Measurements from ENCODE around the gene POLR2M.

POLR2M gene

DNA sequence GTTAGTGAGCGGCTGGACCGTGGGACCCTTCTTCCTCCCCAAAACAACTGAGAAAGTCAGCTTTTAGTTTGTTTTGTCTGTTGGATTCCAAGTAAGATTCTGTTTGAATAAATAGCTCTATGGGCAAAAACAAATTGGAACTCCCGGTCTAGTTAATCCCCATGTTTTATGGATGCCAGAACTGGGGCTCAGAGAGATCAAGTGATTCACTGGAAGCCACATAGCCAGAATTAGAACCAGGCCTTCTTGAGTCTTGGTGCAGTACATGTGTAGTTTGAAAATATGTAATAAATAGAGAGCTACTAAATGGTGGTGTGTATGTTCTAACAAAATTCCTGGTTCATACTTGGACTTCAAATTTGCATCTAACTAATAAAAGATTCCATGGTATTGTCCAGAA is 29.3 kb upstream of the POLR2M start:
- no peak overlapping the region for H3K4me3 ChIP-seq (ENCODE audit: low read depth, low read length)
- no peak for DNase-seq (ENCODE audit: low read depth)
- TF ChIP-seq, protein P1, sequence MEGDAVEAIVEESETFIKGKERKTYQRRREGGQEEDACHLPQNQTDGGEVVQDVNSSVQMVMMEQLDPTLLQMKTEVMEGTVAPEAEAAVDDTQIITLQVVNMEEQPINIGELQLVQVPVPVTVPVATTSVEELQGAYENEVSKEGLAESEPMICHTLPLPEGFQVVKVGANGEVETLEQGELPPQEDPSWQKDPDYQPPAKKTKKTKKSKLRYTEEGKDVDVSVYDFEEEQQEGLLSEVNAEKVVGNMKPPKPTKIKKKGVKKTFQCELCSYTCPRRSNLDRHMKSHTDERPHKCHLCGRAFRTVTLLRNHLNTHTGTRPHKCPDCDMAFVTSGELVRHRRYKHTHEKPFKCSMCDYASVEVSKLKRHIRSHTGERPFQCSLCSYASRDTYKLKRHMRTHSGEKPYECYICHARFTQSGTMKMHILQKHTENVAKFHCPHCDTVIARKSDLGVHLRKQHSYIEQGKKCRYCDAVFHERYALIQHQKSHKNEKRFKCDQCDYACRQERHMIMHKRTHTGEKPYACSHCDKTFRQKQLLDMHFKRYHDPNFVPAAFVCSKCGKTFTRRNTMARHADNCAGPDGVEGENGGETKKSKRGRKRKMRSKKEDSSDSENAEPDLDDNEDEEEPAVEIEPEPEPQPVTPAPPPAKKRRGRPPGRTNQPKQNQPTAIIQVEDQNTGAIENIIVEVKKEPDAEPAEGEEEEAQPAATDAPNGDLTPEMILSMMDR (IDR thresholded peaks at IDR 0.05; ENCODE audit: insufficient read depth, low read depth, low read length, missing control alignments): no peak

GRCh38 chr15:57680021-57680420 is 26.5 kb upstream of the POLR2M start:
- no peak overlapping the region for H3K4me3 ChIP-seq (ENCODE audit: low read depth, low read length)
- no peak for DNase-seq (ENCODE audit: low read depth)
- TF ChIP-seq, protein P1 (IDR thresholded peaks at IDR 0.05; ENCODE audit: insufficient read depth, low read depth, low read length, missing control alignments): no peak

- TF ChIP-seq, protein P1 (IDR thresholded peaks at IDR 0.05; ENCODE audit: insufficient read depth, low read depth, low read length, missing control alignments): no peak
- no peak overlapping the region for H3K4me3 ChIP-seq (ENCODE audit: low read depth, low read length)
Measured at GRCh38 chr15:57681011-57681410, 25.5 kb upstream of the POLR2M start.

GRCh38 chr15:57683481-57683880 is 23.0 kb upstream of the POLR2M start:
- TF ChIP-seq, protein P1 (IDR thresholded peaks at IDR 0.05; ENCODE audit: insufficient read depth, low read depth, low read length, missing control alignments): no peak
- no peak for DNase-seq (ENCODE audit: low read depth)
- no peak overlapping the region for H3K4me3 ChIP-seq (ENCODE audit: low read depth, low read length)

More at GRCh38 chr15:57681011-57681410, 25.5 kb upstream of the POLR2M start:
- no peak for DNase-seq (ENCODE audit: low read depth)

DNA sequence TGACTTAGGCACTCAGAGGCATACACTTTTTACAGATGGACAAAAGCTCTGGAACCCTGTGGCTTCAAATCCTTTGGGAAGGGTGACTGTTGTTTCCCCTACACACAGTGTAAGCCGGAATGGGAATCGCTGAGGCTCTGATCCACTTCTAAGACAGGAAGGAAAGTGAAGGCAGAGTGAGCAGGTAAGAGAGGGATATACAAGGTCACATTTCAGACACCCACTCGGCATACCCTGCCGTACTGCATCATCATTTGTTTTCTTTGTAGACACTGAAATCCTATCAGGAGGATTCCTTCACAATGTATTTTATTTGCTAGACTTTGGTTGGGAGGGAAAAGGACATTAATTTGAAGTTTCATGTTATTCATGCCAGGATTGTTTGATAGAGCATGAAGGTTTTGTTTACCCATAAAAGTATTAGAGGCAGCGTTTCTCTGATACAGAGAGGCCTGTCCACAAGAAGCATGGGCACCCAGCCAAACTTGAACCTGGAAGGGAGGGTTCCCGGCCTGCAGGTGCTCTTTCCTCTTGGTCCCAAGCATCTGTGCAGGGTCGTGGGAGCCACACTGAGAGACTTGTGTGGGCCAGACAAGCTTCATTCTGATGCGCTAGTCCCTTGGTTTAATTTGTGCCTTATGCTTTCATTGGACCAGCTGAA is 21.9 kb upstream of the POLR2M start:
- TF ChIP-seq, protein P1 (IDR thresholded peaks at IDR 0.05; ENCODE audit: insufficient read depth, low read depth, low read length, missing control alignments): no peak
- no peak overlapping the region for H3K4me3 ChIP-seq (ENCODE audit: low read depth, low read length)
- DNase-seq (ENCODE audit: low read depth): no peak

GRCh38 chr15:57685306-57686095 is 21.0 kb upstream of the POLR2M start:
- no peak for DNase-seq (ENCODE audit: low read depth)
- TF ChIP-seq, protein P1 (IDR thresholded peaks at IDR 0.05; ENCODE audit: insufficient read depth, low read depth, low read length, missing control alignments): no peak
- H3K4me3 ChIP-seq (ENCODE audit: low read depth, low read length): no peak overlapping the region

Measured in GM12865 (cell line).